RPMI8226 (cell line): ENCODE measurements around the gene FBXO10.
A peak's percentile ranks its signal among the peaks of the same experiment; 100 is the strongest.
"Not testable (repeated sequence)": the region's sequence is repeated elsewhere in the genome, so short reads cannot be mapped to it uniquely, and the experiment has no call there.

Source experiments
- DNase-seq: peaks from one replicate; pipeline ENCODE4 v3.0.0-alpha.2; 2015

The FBXO10 gene

GRCh38 chr9:37549527-37549926 lies 26.7 kb downstream of the FBXO10 start:
- DNase-seq: peak; percentile 85

- no peak for DNase-seq
Measured at GRCh38 chr9:37547328-37547878, 28.8 kb downstream of the FBXO10 start.

GRCh38 chr9:37543468-37543867 lies 32.7 kb downstream of the FBXO10 start:
- no peak for DNase-seq

- peak; percentile 72 for DNase-seq
Measured at GRCh38 chr9:37542895-37543294, 33.3 kb downstream of the FBXO10 start.

GRCh38 chr9:37542488-37542887 lies 33.7 kb downstream of the FBXO10 start:
- DNase-seq: peak; percentile 23

GRCh38 chr9:37541465-37541864 lies 34.7 kb downstream of the FBXO10 start:
- no peak for DNase-seq

GRCh38 chr9:37540634-37541033 lies 35.5 kb downstream of the FBXO10 start:
- no peak for DNase-seq

- DNase-seq: no peak
Measured at GRCh38 chr9:37539634-37540033, 36.5 kb downstream of the FBXO10 start.

- no peak for DNase-seq
Measured at GRCh38 chr9:37538099-37538498, 38.1 kb downstream of the FBXO10 start.

GRCh38 chr9:37534901-37535300 lies 41.3 kb downstream of the FBXO10 start:
- DNase-seq: no peak

GRCh38 chr9:37534412-37534811 lies 41.8 kb downstream of the FBXO10 start:
- no peak for DNase-seq

GRCh38 chr9:37531699-37532098 lies 44.5 kb downstream of the FBXO10 start:
- no peak for DNase-seq

GRCh38 chr9:37528652-37529471 lies 47.3 kb downstream of the FBXO10 start:
- peak; percentile 88 for DNase-seq

- DNase-seq: no peak
Measured at GRCh38 chr9:37523916-37524315, 52.3 kb downstream of the FBXO10 start.

GRCh38 chr9:37522971-37523370 lies 53.2 kb downstream of the FBXO10 start:
- no peak for DNase-seq

- DNase-seq: no peak
Measured at GRCh38 chr9:37521111-37521510, 55.1 kb downstream of the FBXO10 start.

GRCh38 chr9:37520641-37521040 lies 55.5 kb downstream of the FBXO10 start:
- no peak for DNase-seq

- no peak for DNase-seq
Measured at GRCh38 chr9:37517923-37518322, 58.3 kb downstream of the FBXO10 start.

- no peak for DNase-seq
Measured at GRCh38 chr9:37515620-37516258, 60.4 kb downstream of the FBXO10 start.

GRCh38 chr9:37514999-37515398 lies 61.2 kb downstream of the FBXO10 start:
- no peak for DNase-seq

GRCh38 chr9:37514415-37514814 lies 61.8 kb downstream of the FBXO10 start:
- not testable (repeated sequence) for DNase-seq

- DNase-seq: no peak
Measured at GRCh38 chr9:37512437-37512836, 63.7 kb downstream of the FBXO10 start.

- DNase-seq: peak; percentile 37
Measured at GRCh38 chr9:37511016-37512010, 64.9 kb downstream of the FBXO10 start.
